Raji (cell line): Measurements from ENCODE around the gene ICE2.

Experiments used
- POLR2A ChIP-seq: IDR thresholded peaks from 2 replicates; pipeline ENCODE4 v1.6.1; 2011; ENCODE audit warnings: low read depth, low read length, control low read depth; ENCODE audit not compliant: insufficient read depth

ICE2 gene

DNA sequence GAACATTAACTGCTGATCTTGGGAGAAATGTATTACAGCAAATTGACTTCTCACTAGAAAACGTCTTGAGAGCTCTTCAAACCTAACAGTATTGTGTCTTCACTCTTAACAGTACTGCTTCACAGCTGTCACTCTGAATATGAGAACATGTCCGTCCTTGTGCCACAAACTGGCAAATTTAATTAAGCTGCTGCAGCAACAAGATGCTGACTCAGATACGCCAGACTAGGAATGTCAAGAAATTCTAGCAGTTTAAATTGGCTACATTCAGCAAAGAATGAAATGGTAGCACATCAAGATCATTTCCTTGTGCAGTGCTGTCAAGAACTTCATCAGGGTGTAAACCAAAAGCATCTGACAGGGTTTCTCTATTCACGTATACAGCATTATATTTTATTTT is 7.6 kb downstream of the ICE2 start:
- no peak for TF ChIP-seq POLR2A

DNA sequence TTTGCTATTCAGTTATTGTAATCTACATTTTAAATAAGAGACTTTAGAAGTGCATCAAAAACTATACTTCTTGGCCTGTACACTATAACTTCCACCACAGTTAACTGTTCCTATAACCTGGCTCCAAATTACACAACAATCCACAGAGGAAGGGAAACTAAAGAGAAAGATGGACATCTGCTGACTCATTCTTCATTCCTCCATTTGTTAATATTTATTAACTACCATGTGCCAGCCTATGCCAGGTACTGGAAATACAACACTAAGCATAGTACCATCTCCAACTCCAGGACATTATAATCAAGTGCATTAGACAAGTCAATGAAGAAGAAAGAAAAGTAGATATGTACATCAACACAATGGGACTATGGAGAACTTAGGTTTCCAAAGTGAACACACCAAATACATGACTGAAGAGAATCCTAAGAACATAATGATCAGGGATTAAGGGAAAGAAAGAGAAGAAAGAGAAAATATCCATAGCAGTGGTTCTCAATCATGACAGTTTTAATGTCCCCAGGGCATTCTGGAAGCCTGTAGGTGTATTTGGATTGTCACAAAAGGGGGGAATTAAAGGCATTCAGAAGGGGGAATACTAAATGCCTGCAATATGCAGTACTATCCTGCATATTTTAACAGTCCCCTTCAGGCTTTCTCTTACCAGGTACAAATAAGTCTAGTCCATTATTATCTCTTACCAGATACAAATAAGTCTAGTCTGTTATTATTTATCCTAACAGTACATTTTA is 8.9 kb downstream of the ICE2 start:
- TF ChIP-seq POLR2A = no peak

DNA sequence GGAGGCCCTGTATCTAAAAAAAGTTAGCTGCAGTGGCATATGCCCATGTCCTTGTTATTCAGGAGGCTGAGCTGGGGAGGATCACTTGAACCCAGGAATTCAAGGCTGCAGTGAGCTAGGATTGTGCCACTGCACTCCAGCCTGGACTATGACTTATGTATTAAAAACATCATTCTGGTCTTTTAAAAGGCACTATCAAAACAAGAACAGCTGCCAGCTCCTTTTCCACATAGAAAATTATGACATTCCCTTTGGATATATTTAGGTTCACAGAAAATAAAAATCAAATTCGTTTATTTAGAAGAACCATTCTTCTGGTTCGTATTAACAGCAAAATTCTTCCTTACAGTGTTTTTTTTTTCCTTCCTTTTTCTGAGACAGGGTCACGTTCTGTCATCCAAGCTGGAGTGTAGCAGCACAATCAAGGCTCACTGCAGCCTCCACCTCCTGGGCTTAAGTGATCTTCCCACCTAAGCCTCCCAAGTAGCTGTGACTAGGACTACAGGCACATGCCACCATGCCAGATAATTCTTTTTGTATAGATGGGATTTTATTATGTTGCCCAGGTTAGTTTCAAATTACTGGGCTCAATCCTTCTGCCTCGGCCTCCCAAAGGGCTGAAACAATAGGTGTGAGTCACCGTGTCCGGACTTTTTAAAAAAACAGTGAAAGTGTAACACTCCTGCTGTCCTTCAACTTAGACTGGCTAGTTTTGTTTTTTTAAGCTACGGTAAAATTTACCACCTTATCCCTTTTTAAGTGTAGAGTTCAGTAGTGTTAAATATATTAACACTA is 13.9 kb downstream of the ICE2 start:
- TF ChIP-seq POLR2A = no peak

DNA sequence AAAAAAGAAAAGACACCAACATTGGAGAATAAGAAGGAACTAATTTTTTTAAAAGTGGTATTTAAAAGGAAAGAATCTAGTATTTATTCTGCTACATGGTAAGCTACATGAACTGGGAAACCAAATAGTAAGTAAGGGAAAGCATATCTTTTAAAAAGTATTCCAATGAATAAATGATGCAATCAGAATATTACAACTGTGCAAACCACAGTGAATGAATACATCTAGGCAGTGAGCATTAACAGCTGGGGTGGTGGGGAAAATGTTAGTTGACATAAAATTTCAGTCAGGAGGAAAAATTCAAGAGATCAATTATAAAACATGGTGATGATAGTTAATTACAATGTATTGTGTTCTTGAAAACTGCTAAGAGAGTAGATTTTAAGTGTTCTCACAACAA is 16.9 kb downstream of the ICE2 start:
- no peak for TF ChIP-seq POLR2A

DNA sequence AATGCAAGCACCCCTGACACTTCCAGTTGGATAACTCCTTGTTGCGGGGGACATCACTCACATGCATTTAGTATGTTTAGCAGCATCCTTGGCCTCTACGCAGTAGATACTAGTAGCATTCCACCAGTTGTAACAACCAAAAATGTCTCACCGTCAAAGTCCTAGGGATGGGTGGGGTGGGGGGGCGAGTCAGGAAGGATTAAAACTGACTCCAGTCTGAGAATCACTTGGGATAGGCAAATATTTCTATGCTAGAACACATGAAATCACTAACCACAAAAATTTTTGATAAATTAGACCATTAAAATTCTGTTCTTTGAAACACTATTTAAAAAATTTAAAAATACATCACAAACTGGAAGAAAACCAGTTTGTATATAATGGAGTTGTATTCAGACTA is 18.0 kb downstream of the ICE2 start:
- no peak for TF ChIP-seq POLR2A

DNA sequence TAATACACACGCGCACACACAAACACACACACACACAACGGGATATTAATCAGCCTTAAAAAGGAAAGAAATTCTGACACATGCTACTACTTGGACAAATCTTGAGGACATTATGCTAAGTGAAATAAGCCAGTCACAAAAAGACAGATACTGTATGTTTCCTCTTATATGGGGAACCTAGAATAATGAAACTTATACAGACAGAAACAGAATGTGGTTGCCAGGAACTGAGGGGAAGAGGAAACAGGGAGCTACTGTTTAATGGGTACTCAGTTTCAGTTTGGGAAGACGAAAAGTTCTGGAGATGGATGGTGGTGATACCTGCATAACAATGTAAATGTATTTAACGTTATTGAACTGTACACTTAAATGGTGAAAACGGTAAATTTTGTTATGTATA is 20.2 kb downstream of the ICE2 start:
- TF ChIP-seq POLR2A = no peak

DNA sequence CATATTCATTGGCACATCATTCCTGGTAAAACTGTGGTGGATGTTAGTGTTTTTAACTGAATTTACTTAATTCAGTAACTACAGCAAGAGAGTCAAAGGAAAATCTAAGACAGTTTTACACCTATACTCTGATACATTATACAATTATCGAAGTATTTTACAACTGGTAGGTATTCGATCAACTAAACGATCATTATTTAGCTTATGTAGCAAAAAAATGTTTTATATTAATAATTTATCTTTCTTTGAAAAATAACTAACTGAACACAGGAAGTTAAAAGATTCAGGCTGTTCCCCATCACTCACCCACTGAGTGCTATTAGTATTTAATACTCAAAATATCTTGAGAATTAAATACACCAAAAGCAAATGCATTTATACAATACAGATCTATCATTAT is 21.0 kb downstream of the ICE2 start:
- TF ChIP-seq POLR2A = no peak

DNA sequence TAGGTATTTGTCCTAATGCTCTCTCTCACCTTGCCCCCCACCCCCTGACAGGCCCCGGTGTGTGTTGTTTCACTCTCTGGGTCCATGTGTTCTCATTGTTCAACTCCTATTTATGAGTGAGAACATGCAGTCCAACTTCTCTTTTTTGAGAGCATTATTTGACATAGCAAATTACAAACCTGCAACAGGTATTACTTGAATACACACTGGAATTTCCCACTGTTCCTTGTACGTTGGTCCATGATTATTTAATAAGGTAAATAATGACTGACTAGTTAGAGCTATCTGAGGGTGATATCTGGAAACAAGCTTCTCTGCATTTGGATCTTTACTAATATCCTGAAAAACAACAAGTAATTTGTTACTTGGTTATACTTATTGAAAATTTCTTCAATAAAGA is 24.1 kb downstream of the ICE2 start:
- no peak for TF ChIP-seq POLR2A

DNA sequence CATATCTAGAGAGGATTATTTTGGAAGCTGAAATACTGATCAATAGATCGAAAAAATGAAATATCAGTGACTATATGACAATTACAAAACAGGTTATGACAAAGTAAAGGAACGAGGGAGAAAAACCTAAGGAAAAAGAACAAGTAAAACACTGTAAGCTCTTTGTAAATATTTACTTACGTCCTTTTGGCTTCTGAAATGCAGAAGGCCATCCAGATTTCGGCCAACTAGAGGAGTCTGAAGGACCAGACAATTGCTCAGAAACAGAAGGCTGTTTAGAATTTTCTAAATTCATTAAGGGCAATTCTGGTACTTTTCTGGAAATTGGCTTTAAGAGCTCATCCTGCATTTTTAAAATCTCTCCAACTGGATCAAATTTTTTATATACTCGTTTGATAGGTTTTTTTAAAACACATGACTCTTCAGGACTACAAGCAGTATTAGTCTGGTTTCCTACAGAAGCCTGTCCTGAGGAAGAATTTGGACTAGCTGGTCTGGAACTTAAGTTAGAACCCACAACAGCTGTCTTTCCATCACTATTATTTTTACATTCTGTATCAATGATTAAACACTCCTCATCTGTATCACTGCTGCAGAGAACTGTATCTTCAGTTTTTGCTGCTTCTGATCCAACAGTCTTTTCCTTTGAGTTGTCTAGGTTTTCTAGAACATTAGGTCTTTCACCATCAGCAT is 30.1 kb downstream of the ICE2 start:
- no peak for TF ChIP-seq POLR2A

DNA sequence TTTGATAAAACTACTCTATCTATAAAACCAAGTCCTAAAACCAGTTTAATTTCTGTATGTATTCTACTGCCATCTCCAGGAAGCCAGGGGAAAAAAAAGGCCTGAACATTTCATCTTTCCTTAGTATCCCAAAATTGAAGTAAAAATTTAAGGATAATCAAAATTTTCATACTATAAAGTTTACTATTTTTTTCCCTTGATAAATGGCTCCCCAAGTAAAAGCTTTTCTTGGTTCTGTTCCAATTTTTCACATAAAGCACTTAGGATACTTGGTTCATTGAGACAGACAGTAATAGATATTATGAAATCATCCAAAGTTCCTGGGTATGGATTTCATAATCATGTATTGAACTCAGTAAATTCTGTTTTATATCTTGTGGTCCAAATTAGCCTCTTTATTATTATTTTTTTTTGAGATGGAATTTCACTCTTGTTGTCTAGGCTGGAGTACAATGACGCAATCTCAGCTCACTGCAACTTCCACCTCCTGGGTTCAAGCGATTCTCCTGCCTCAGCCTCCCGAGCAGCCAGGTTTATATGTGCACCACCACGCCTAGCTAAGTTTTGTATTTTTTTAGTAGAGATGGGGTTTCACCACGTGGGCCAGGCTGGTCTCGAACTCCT is 34.5 kb downstream of the ICE2 start:
- TF ChIP-seq POLR2A = no peak

DNA sequence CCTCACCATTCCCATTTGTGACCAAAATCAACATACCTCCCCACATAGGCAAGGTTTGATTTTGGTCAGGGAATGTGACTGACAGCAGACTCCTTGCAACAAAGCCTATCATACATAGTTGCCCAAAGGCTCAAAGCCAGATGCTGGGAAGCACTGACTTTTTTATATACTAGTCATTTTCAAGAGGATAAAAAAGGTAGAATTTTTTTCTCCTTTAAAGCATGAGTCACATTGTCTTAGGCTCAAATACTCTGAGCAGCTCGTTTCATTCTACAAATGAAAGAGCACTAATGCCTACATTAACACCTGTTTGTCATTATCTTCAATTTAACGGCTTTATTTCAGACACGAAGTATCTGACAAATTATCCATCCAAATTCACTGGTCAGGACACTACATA is 36.2 kb downstream of the ICE2 start:
- no peak for TF ChIP-seq POLR2A

DNA sequence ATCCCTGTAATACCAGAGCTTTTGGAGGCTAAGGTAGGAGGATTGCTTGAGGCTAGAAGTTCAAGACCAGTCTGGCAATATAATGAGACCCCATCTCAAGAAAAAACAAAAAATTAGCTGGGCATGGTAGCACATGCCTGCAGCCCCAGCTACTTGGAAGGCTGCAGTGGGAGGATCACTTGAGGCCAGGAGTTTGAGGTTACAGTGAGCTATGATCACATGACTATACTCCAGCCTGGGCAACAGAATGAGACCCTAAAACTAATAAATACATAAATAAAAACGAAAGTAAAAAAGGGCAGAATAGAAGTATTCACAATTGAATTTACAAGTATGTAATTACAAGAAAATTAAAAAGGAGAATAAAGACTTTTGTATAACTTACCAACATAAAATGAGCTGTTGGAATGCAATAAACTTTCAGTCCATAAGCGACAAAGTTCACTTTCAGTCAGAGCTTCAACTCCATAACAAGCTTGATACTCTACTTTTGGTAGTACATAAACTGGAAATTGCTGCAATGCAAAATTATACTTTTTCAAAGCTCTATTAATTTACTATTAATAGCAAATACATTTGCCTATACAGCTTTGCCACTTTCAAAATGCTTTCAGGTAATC is 36.8 kb downstream of the ICE2 start:
- TF ChIP-seq POLR2A = no peak

DNA sequence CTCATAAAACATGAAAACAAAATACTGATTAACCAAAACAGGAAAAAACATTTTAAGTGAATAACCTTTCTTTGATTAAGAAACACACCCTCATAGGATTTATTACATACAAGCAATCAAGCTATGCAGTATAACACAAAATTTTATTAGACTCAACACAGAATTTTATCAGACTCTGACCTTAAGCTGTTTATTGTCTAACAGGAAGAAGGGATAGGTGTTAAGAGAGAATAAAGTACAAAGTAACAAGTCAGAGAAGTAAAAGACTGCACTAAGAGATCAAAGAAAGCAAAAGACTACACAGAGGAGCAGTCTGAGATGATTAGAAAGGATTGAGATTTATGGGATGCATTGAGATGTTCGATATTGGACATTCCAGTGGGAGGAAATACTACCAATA is 37.6 kb downstream of the ICE2 start:
- no peak for TF ChIP-seq POLR2A

DNA sequence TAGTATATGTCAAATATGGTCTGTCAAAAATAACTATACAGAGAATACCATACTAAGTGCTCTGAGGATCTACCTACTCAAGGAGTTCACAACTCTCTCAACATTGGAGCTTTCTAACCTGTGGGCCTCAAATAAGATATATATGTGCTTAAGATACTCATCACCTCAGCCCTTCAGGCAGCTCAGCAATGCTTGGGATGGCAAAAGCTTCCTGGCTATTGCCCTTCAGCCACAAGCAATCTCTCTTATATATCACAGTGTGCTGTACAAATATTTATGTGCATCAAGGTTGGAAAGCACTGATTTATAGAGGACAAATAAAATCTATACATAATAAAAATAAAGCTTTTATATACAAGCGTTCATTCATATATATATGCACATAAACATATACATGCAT is 40.3 kb downstream of the ICE2 start:
- no peak for TF ChIP-seq POLR2A

DNA sequence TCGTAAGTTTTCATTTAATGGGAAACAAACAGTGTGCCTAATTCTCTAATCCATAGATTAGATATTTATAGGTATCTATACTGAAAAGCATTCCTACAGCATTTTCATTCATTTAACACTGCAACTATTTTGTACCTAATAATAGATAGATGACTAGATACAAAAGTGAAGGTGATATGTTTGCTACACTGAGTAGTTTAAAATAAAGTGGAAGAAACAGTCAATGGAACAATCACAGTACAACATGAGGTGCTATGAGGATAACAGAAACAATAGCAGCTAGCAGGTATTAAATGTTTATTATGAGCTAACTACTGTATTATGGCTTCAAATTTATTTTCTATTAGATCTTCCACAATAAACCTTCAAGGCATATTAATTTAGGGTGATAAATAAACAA is 50.0 kb downstream of the ICE2 start:
- no peak for TF ChIP-seq POLR2A

DNA sequence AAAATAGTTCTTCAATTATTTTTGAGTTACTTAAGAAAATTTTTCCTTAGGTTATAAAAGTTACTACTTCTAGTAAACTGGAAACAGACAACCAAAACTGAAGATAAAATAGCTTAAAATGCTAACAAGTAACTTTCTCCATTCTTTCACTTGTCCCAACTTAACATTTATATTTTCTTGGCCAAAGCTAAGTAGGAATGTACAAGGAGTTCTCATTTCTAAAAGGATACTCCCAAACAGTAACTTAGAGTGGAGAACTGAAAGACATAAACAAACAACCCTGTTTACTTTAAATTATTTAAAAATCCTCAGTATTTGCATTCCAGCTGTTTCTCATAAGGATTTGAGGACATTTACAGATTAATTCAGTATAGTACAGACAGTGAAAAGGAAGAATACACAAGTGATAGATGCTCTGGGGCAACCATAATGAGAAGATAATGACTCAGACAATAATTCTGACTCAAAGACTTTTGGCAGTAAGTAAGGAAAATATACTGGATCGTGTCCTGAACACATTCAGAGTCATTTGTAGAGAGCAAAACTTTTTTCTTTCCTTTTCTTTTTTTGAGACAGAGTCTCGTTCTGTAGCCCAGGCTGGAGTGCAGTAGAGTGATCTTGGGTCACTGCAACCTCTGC is 52.0 kb downstream of the ICE2 start:
- no peak for TF ChIP-seq POLR2A
